GM19351 (cell line): Measurements from ENCODE around the gene RFX2.
"Not testable (repeated sequence)": the region's sequence is repeated elsewhere in the genome, so short reads cannot be mapped to it uniquely, and the experiment has no call there.

Source experiments
- ATAC-seq: cut with Tn5 transposase; IDR thresholded peaks from one replicate; pipeline ENCODE4 v1.9.1; 2021; ENCODE audit warnings: mild to moderate bottlenecking, moderate library complexity; ENCODE audit not compliant: unreplicated experiment

RFX2 gene

DNA sequence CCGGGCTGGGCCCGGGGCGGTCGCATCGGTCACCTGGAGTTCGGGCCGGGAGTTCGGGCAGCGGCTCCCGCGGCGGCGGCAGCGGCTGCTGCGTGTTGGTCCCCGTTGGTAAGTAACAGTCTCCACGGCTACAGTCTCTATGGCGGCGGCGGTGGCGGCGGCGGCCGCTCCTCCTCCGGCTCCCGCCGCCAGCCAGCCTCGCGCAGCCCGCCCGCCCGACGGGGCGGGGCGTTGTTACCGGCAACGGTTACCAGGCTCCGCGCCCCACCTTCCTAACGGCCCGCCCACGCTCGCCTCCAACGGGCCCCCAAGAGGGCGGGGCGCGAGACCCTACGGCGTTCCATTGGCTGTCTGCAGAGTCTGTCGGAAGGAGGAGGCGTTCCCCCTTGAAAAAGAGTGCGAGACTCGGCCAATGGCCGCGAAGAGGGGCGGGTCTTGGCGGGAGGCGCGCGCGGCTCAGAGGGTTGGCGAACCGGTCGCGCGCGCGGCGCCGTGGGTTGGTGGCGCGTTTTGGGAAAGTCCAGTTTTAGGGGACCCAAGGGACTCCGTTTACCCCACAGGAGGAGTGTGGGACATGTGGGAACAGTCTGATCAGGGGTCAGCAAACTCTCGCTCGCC, at the start of gene RFX2:
Gene RFX2 (minus strand): TSS at position 141 of the 618 bp plus-strand sequence. CDS start 63,004 bp downstream, outside the sequence.
- ATAC-seq: peak; percentile 92

DNA sequence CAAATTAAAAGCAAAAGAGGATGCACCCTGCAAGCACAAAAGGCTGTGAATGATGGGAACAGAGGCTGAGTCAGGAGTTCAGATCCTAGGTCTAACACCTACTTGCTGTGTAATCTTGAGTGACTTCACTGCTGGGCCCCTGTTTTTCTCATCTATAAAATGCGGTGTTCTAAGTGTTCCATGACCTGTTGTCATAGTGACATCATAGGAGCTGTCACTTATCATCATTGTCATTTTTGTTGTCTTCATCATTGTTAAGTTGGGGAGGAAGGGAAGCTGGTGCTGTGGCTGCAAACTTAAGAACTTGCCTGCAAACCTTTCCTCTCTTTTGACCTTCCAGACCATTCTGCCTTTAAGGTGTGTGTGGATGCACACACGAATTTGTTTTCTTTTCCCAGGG, 45.7 kb upstream of the RFX2 start:
- ATAC-seq: no peak

DNA sequence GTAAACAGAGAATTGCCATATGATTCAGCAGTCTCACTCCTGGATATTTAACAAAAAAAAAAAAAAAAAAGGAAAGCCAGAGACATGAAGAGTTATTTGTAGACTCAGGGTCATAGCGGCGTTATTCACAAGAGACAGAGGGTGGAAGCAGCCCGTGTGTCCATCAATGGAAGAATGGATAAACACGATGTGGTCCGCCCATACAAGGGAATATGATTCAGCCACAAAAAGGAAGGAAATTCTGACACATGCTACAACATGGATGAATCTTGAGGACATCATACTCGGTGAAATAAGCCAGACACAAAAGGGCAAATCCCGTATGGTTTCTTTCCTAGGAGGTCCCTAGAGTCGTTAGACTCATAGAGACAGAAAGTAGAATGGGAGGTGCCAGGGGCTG, 40.0 kb upstream of the RFX2 start:
- no peak for ATAC-seq

DNA sequence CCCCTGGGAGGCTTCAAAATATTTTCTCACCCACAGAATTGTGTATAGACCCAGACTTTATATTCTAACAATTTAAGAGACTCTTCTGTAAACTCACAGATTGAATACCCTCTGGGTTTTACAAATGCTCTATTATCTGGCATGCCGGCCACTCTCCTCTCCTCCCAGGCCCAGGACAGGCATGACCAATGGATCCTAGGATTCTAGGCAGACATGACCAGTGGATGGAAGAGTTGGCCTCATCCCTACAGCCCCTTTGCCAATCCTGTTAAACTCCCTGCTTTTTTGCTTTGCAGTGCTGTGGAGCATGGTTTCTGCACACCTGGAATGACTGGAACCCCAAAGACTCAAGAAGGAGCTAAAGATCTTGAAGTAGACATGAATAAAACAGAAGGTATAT, 30.9 kb upstream of the RFX2 start:
- no peak for ATAC-seq

DNA sequence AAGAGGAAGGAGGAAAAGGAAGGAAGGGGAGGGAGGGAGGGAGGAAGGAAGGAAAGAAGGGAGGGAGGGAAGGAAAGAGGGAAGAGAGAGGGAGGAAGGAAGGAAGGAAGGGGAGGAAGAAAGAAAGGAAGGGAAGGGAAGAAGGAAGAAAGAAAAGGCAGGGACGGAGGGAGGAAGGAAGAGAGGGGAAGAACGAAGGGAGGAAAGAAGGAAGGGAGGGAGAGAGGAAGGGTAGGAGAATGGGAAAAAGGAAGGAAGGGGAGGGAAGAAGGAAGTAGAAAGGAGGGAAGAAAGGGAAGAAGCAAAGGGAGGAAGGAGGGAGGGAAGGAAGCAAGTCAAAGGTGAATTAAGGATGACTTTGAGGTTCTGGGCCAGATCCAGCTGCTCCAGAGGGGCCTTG, 28.2 kb upstream of the RFX2 start:
- no peak for ATAC-seq

DNA sequence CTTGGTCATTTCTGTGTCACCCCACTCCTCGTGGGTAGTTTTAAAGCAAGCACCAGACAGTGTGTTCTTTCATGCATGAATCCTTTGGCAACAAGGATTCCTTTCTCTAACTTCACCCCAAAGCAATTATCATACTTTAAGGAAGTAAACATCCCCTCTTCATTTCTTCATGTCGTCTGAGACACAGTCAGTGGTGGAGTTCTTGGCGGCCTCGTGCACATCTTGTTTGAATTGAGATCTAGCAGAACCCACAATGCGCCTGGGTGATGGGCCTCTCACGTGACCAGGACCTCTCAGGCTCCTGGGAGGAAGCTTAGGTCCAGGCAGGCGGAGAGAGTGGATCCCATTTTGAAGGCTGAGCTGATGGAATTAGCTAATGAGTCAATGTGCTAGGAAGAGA, 27.8 kb upstream of the RFX2 start:
- no peak for ATAC-seq

DNA sequence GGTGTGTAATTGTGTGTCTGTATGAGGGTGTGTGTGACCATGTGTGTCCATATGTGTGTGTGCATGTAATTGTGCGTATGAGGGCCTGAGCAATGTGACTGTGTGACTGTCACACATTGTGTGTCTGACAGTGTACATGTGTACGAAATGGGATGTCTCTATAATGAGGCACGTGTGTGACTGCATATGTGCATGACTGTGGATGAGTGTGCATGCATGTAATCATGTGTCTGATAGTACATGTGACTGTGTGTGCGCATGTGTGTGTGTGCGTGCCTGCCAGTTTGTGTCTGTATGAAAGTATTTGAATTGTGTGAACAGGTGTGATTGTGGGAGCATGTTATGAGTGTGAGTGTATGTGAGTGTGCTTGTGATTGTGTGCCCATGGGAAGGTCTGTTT, 22.9 kb upstream of the RFX2 start:
- ATAC-seq: no peak

DNA sequence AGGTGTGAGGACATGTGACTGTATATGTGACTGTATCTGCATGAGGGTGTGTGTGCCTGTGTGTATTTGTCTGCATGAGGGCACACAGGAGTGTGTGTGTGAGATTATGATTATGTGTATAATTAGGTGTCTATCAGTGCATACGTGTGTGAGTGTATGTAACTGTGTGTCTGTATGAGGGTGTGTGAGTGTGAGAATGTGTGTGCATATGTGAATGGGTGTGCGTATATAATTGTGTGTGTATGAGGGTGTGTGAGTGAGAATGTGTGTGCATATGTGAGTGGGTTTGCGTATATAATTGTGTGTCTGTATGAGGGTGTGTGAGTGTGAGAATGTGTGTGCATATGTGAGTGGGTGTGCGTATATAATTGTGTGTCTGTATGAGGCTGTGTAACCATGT, 22.2 kb upstream of the RFX2 start:
- no peak for ATAC-seq

DNA sequence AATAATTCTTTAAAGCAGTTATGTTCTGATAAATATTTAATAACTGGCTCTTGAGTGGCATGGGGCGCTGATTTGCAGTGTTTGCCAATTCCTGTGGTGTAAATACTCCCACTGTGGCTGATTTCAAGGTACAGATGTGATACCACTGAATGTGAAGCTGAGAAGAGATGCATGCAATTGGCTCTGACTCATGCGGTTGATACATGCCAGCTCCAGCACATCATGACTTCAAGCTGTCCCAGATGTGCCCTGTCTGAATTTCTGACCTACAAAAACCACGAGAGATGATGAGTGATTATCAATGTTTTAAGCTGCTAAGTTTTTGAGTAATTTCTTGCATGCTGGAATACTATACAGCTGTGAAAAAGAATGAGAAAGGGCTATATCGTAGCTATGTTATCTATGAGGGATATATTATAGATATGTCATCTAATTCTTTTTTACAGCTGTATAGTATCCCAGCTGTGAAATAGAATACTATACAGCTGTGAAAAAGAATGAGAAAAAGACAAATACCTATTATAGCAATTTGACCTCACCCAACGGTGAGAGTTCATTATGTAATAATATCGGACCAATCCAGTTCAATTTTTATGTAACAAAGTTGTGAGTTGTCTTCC, 17.5 kb upstream of the RFX2 start:
- no peak for ATAC-seq

DNA sequence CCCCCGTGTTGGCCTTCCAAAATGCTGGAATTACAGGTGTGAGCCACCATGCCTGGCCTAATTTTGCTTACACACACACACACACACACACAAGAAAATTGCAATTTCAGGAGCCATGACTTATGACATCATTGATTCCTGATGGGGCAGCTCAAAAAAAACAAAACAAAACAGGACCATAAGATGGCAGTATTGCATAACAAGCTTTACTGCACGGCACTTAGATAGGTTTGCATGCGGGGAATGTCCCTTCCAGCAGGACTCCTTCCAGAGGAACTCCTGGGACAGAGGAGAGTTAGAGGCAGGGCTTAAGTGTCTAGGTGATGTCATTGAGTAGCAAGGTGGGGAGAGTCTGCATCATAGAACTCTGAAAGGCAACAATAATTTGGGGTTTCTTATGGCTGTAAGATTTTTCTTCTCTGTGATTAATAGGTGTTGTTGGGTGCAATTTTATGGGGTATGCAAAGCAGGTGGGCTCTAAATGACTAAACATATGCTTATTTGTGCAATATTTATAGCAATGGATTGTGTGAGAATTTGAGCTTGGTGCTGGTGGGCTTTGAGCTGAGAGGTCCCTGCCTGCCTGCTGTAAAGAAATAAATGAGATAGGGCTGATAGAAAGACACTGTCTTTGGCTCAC, 16.2 kb upstream of the RFX2 start:
- ATAC-seq: no peak

DNA sequence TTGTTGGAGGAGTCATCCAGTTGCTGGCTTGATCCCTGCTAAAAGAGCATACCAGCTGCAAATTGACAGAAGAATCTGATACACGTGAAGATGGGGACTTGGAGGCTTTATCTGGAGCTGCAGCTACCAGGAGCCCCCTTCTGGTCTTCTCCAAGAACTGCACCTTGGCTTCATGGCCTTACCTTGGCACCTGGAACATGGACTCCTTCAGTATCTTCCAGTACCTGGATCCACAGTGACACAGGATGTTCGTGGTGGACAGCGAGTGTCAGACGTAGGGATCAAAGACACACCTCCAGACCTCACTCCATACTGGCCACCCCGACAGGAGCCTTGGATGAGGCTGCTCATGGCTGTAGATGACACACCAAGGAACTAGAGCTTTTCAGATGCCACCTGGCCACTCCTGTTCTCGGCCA, 15.3 kb upstream of the RFX2 start:
- no peak for ATAC-seq

DNA sequence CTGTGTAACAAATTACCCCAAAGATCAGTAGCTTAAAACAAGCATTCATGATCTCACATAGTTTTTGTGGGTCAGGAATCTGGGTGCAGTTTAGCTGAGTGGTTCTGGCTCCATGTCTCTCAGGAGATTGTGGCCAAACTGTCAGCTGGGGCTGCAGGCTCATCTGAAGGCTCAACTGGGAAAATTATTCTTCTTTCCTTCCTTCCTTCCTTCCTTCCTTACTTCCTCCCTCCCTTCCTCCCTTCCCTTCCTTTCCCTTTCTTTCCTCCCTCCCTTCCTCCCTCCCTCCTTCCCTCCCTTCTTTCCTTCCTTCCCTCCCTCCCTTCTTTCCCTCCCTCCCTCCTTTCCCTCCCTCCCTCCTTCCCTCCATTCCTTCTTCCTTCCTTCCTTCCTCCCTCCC, 8.7 kb upstream of the RFX2 start:
- no peak for ATAC-seq

DNA sequence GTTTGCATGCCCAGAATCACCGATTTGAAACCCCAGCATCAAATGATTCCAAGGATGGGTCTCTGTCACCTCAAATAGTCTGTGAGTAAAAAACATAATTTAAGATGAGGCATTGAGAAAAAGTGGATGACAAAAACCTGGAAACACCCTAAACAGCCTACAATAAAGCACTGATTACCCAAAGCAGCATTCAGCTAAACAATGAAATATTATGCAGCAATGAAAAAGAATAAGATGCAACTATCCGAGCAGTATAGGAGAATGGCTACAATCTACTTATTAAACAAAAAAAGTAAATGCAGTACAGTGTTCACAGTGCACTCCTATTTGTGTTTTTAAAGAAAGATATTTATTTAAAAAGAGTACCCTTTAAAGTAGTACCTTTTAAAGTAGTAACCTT, 7.7 kb upstream of the RFX2 start:
- ATAC-seq: no peak

DNA sequence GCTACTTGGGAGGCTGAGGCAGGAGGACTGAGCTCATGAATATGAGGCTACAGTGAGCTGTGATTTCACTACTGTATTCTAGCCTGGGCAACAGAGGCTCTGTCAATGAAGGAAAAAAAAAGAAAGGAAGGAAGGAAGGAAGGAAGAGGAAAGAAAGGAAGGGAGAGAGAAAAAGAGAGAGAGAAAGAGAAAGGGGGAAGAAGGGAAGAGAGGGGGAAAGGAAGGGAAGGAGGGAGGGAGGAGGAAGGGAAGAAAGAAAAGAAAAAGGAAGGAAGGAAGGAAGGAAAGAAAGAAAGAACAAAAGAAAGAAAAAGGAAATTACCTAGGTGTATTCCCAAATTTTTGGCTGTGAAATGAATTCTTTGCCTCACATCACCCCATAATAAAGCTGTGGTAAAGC, 7.2 kb upstream of the RFX2 start:
- no peak for ATAC-seq

DNA sequence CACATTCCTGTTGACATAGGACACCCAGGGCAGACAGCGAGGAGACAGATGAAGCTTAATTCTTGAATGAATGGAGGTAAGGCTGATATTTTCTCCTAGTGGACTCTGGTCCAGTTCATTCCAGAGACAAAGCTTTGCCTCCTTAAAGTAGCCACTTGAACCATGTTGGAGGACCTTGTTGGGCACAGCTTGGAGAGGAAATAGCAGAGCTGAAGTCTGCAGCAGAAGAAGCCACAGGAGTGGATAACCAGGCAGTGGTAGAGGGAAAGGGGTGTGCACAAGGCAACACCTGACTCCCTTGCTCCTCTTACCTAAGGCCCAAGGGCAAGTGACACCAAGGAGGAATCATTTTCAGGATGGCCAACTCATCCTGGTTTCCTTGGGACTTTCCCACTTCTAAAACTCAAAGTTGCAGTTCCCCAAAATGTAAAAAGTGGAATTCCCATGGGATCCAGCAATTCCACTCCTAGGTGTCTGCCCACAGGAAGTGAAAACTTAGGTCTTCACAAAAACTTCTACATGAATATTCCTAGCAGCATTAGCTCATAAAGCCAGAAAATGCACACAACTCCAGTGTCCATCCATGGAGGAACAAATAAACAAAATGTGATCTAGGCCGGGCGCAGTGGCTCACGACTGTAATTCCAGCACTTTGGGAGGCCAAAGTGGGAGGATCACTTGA, 6.6 kb upstream of the RFX2 start:
- ATAC-seq: no peak

DNA sequence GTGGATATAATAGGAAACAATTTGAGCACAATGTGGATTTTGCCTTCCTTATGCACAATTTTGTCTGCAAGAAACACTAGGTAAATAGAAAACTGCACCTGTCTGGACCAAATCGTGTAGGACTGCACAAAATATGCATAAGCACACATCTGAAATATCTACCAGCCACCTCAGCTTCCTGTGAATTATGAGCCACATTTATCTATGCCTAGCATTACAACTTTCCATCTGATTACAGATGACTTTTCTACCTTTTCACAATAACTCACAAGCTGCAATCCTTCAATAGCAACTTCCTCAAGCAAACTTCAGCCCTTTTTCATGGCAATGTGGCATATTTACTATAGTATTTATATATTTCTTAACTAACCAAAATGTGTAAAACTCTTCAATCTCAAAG, 5.7 kb upstream of the RFX2 start:
- no peak for ATAC-seq

DNA sequence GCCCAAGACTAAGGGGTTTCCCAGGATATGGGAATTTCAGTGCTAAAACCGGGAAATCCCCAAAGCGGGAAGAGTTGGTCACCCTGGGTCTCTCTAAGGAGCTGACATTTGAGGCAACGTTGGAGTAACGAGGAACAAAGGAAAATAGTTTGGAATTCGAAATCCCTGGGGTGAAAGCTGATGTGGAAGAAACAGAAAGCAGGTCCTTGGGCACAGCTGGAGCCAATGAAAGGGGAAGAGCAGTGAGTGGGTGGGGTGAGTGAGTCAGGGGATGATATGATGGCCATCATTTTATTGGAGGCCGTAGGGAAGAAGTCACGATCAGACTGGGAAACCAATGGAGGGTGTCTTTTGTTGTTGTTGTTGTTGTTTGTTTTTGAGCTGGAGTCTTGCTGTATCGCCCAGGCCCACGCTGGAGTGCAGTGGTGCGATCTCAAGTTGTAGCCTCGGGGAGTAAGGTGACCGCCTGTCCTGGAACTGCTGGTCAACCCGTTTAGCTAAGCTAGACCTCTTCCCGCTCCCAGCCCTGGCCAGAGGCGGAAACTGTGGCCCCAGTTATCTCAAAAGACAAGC, 3.4 kb upstream of the RFX2 start:
- ATAC-seq: no peak

DNA sequence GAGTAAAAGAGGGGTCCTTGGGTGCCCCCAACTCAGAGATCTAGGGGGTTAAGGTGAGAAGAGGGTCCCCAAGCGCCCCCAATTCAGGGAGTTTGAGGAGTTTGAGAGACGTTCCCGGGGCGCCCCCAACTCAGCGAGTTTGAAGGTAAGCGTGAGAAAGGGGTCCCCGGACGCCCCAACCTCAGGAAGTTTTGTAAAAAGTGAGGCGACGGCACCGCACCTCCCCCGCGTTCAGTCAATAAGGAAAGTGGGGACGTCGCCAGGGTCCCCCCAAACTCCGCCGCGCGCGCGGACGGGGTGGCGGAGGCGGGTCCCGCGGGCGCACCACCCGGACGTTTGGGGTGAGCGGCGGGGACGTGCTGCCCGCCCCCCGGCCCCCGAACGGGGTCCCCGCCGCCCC, 353 bp downstream of the RFX2 start:
- ATAC-seq: no peak

DNA sequence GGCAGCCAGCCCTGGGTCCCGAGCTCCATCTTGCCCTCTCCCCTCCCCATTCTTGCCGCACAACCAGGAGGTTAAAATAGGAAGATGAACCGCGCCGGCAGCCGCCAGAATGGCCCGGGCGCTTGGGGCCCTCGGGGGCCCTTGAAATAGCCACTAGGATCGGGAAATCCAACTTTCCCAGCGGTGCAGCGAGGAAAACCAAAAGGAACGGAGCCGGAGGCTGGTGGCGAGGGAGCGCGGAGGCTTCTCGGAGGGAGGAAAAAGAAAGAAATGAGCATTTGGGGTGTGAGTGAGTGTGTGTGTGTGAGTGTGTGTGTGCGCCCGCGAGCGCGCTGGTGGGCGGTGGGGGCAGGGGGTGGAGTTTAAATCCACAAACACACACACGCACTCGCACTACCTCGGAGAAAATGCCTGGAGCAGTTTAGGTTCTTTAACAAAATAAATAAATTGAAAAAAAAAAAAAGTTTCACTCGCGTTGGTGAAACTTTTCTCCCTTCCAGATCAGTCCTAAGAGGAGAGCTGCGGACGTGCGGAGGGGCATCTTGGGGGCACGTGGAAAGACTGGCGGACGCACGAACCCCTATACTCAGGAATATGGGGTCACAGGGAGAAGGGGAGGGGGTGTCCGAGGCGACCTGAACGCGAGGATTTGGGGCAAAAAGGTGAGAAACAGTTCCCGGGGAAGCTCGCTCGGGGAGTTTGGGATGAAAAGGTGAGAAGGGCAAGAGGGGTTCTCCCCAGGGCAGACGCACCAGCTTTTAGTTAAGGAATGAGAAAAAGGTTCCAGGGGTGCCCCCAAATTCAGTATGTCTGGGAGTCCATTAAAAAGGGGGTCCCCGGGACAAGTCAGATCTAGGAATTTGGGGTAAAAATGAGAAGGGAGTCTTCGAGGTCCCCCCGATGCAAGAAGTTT, 1.3 kb downstream of the RFX2 start:
- no peak for ATAC-seq

DNA sequence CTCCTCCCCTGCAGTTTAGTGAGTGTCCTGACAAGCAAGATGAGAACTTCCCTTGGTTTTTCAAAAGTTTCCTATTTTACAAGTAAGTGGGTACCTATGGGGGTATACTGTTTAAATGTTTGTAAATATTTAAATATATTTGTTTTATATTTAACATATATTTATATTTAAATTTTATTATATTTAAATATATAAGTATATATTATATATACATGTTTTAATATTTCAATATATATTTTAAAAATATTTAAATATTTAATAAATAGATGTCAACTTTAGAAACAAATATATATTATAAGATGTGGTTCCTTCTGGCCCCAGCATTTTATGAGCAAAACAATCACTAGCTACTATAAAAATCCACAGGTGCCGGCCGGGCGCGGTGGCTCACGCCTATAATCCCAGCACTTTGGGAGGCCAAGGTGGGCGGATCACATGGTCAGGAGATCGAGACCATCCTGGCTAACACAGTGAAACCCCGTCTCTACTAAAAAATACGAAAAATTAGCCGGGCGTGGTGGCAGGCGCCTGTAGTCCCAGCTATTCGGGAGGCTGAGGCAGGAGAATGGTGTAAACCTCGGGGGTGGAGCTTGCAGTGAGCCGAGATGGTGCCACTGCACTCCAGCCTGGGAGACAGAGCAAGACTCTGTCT, 3.5 kb downstream of the RFX2 start:
- not testable (repeated sequence) for ATAC-seq
